Measurements from ENCODE around the gene JPH3.

JPH3 gene

GRCh38 chr16:87583453-87584131 is 18.7 kb upstream of the JPH3 start:
- Histone ChIP-seq H3K27me3 (ENCODE audit: control insufficient read depth in 5 of 5, insufficient read depth in 4 of 5, low read length in 5 of 5) (peaks cover 0 to 18% (median 14%) of the 10 kb centered on the region in 5 donors), H3K36me3 (ENCODE audit: control insufficient read depth in 5 of 5, insufficient read depth in 5 of 5, low read length in 5 of 5) (no peaks in the 10 kb centered on the region), H3K9ac (ENCODE audit: low read length in 5 of 5) (no peak overlapping the region), H3K4me3 (ENCODE audit: low read depth in 1 of 5, low read length in 5 of 5) (no peak overlapping the region), H3K4me1 (ENCODE audit: control insufficient read depth in 5 of 5, insufficient read depth in 5 of 5, low read length in 5 of 5) (peaks cover 7 to 26% (median 25%) of the 10 kb centered on the region in 5 donors), H3K27ac (ENCODE audit: low read depth, low read length) (no peak overlapping the region), H3K9me3 (ENCODE audit: control insufficient read depth in 5 of 5, low read length in 5 of 5) (no peaks in the 10 kb centered on the region)

GRCh38 chr16:87584271-87584670 is 18.0 kb upstream of the JPH3 start:
- H3K9ac ChIP-seq (ENCODE audit: low read length in 5 of 5), result no peak overlapping the region
- H3K4me1 ChIP-seq (ENCODE audit: control insufficient read depth in 5 of 5, insufficient read depth in 5 of 5, low read length in 5 of 5), result peaks cover 7 to 33% (median 30%) of the 10 kb centered on the region in 5 donors
- no peak overlapping the region for H3K4me3 ChIP-seq (ENCODE audit: low read depth in 1 of 5, low read length in 5 of 5)
- peaks cover 0 to 22% (median 14%) of the 10 kb centered on the region in 5 donors for H3K27me3 ChIP-seq (ENCODE audit: control insufficient read depth in 5 of 5, insufficient read depth in 4 of 5, low read length in 5 of 5)
- no peak overlapping the region for H3K27ac ChIP-seq (ENCODE audit: low read depth, low read length)
- no peaks in the 10 kb centered on the region for H3K9me3 ChIP-seq (ENCODE audit: control insufficient read depth in 5 of 5, low read length in 5 of 5)
- H3K36me3 ChIP-seq (ENCODE audit: control insufficient read depth in 5 of 5, insufficient read depth in 5 of 5, low read length in 5 of 5), result no peaks in the 10 kb centered on the region

GRCh38 chr16:87584975-87585374 is 17.3 kb upstream of the JPH3 start:
- no peaks in the 10 kb centered on the region for H3K9me3 ChIP-seq (ENCODE audit: control insufficient read depth in 5 of 5, low read length in 5 of 5)
- peaks cover 0 to 27% (median 18%) of the 10 kb centered on the region in 5 donors for H3K27me3 ChIP-seq (ENCODE audit: control insufficient read depth in 5 of 5, insufficient read depth in 4 of 5, low read length in 5 of 5)
- H3K9ac ChIP-seq (ENCODE audit: low read length in 5 of 5), result no peak overlapping the region
- no peaks in the 10 kb centered on the region for H3K36me3 ChIP-seq (ENCODE audit: control insufficient read depth in 5 of 5, insufficient read depth in 5 of 5, low read length in 5 of 5)
- H3K4me1 ChIP-seq (ENCODE audit: control insufficient read depth in 5 of 5, insufficient read depth in 5 of 5, low read length in 5 of 5), result peaks cover 7 to 35% (median 33%) of the 10 kb centered on the region in 5 donors
- no peak overlapping the region for H3K27ac ChIP-seq (ENCODE audit: low read depth, low read length)
- H3K4me3 ChIP-seq (ENCODE audit: low read depth in 1 of 5, low read length in 5 of 5), result no peak overlapping the region

GRCh38 chr16:87585442-87586200 is 16.7 kb upstream of the JPH3 start:
- Histone ChIP-seq H3K9me3 (ENCODE audit: control insufficient read depth in 5 of 5, low read length in 5 of 5) (no peaks in the 10 kb centered on the region), H3K36me3 (ENCODE audit: control insufficient read depth in 5 of 5, insufficient read depth in 5 of 5, low read length in 5 of 5) (no peaks in the 10 kb centered on the region), H3K4me1 (ENCODE audit: control insufficient read depth in 5 of 5, insufficient read depth in 5 of 5, low read length in 5 of 5) (peaks cover 7 to 35% (median 33%) of the 10 kb centered on the region in 5 donors), H3K27me3 (ENCODE audit: control insufficient read depth in 5 of 5, insufficient read depth in 4 of 5, low read length in 5 of 5) (peaks cover 0 to 30% (median 23%) of the 10 kb centered on the region in 5 donors), H3K9ac (ENCODE audit: low read length in 5 of 5) (no peak overlapping the region), H3K4me3 (ENCODE audit: low read depth in 1 of 5, low read length in 5 of 5) (no peak overlapping the region), H3K27ac (ENCODE audit: low read depth, low read length) (no peak overlapping the region)

GRCh38 chr16:87586201-87586782 is 16.0 kb upstream of the JPH3 start:
- H3K27me3 ChIP-seq (ENCODE audit: control insufficient read depth in 5 of 5, insufficient read depth in 4 of 5, low read length in 5 of 5), result peaks cover 5 to 32% (median 23%) of the 10 kb centered on the region in 5 donors
- H3K9me3 ChIP-seq (ENCODE audit: control insufficient read depth in 5 of 5, low read length in 5 of 5), result no peaks in the 10 kb centered on the region
- no peaks in the 10 kb centered on the region for H3K36me3 ChIP-seq (ENCODE audit: control insufficient read depth in 5 of 5, insufficient read depth in 5 of 5, low read length in 5 of 5)
- H3K4me1 ChIP-seq (ENCODE audit: control insufficient read depth in 5 of 5, insufficient read depth in 5 of 5, low read length in 5 of 5), result peaks cover 7 to 34% (median 32%) of the 10 kb centered on the region in 5 donors
- H3K9ac ChIP-seq (ENCODE audit: low read length in 5 of 5), result no peak overlapping the region
- no peak overlapping the region for H3K27ac ChIP-seq (ENCODE audit: low read depth, low read length)
- no peak overlapping the region for H3K4me3 ChIP-seq (ENCODE audit: low read depth in 1 of 5, low read length in 5 of 5)

- Histone ChIP-seq H3K9ac (ENCODE audit: low read length in 5 of 5) (no peak overlapping the region), H3K27me3 (ENCODE audit: control insufficient read depth in 5 of 5, insufficient read depth in 4 of 5, low read length in 5 of 5) (peaks cover 5 to 33% (median 29%) of the 10 kb centered on the region in 5 donors), H3K27ac (ENCODE audit: low read depth, low read length) (no peak overlapping the region), H3K9me3 (ENCODE audit: control insufficient read depth in 5 of 5, low read length in 5 of 5) (no peaks in the 10 kb centered on the region), H3K36me3 (ENCODE audit: control insufficient read depth in 5 of 5, insufficient read depth in 5 of 5, low read length in 5 of 5) (no peaks in the 10 kb centered on the region), H3K4me3 (ENCODE audit: low read depth in 1 of 5, low read length in 5 of 5) (no peak overlapping the region), H3K4me1 (ENCODE audit: control insufficient read depth in 5 of 5, insufficient read depth in 5 of 5, low read length in 5 of 5) (peaks cover 2 to 23% (median 19%) of the 10 kb centered on the region in 5 donors)
Observed at GRCh38 chr16:87587636-87588035, 14.7 kb upstream of the JPH3 start.

- H3K27ac ChIP-seq (ENCODE audit: low read depth, low read length), result no peak overlapping the region
- no peaks in the 10 kb centered on the region for H3K36me3 ChIP-seq (ENCODE audit: control insufficient read depth in 5 of 5, insufficient read depth in 5 of 5, low read length in 5 of 5)
- no peaks in the 10 kb centered on the region for H3K9me3 ChIP-seq (ENCODE audit: control insufficient read depth in 5 of 5, low read length in 5 of 5)
- H3K9ac ChIP-seq (ENCODE audit: low read length in 5 of 5), result no peak overlapping the region
- H3K4me1 ChIP-seq (ENCODE audit: control insufficient read depth in 5 of 5, insufficient read depth in 5 of 5, low read length in 5 of 5), result peaks cover 0 to 10% (median 8%) of the 10 kb centered on the region in 5 donors
- no peak overlapping the region for H3K4me3 ChIP-seq (ENCODE audit: low read depth in 1 of 5, low read length in 5 of 5)
- peaks cover 5 to 25% (median 20%) of the 10 kb centered on the region in 5 donors for H3K27me3 ChIP-seq (ENCODE audit: control insufficient read depth in 5 of 5, insufficient read depth in 4 of 5, low read length in 5 of 5)
Observed at GRCh38 chr16:87592018-87592712, 10.1 kb upstream of the JPH3 start.

- Histone ChIP-seq H3K27ac (ENCODE audit: low read depth, low read length) (no peak overlapping the region), H3K36me3 (ENCODE audit: control insufficient read depth in 5 of 5, insufficient read depth in 5 of 5, low read length in 5 of 5) (no peaks in the 10 kb centered on the region), H3K4me1 (ENCODE audit: control insufficient read depth in 5 of 5, insufficient read depth in 5 of 5, low read length in 5 of 5) (peaks cover 0 to 8% (median 7%) of the 10 kb centered on the region in 5 donors), H3K9me3 (ENCODE audit: control insufficient read depth in 5 of 5, low read length in 5 of 5) (peaks cover 0 to under 1% (median 0%) of the 10 kb centered on the region in 5 donors), H3K4me3 (ENCODE audit: low read depth in 1 of 5, low read length in 5 of 5) (no peak overlapping the region), H3K27me3 (ENCODE audit: control insufficient read depth in 5 of 5, insufficient read depth in 4 of 5, low read length in 5 of 5) (peaks cover 9 to 27% (median 21%) of the 10 kb centered on the region in 5 donors), H3K9ac (ENCODE audit: low read length in 5 of 5) (no peak overlapping the region)
Observed at GRCh38 chr16:87593710-87594258, 8.5 kb upstream of the JPH3 start.

- H3K9ac ChIP-seq (ENCODE audit: low read length in 5 of 5), result no peak overlapping the region
- peaks cover 17 to 35% (median 25%) of the 10 kb centered on the region in 5 donors for H3K27me3 ChIP-seq (ENCODE audit: control insufficient read depth in 5 of 5, insufficient read depth in 4 of 5, low read length in 5 of 5)
- H3K4me1 ChIP-seq (ENCODE audit: control insufficient read depth in 5 of 5, insufficient read depth in 5 of 5, low read length in 5 of 5), result no peaks in the 10 kb centered on the region
- H3K4me3 ChIP-seq (ENCODE audit: low read depth in 1 of 5, low read length in 5 of 5), result no peak overlapping the region
- no peaks in the 10 kb centered on the region for H3K36me3 ChIP-seq (ENCODE audit: control insufficient read depth in 5 of 5, insufficient read depth in 5 of 5, low read length in 5 of 5)
- H3K27ac ChIP-seq (ENCODE audit: low read depth, low read length), result no peak overlapping the region
- H3K9me3 ChIP-seq (ENCODE audit: control insufficient read depth in 5 of 5, low read length in 5 of 5), result peaks cover 6 to 9% (median 8%) of the 10 kb centered on the region in 5 donors
Observed at GRCh38 chr16:87595712-87596111, 6.6 kb upstream of the JPH3 start.
